SKM-1 (cell line): ENCODE data around the gene CDS2.

ENCODE experiments used
- DNase-seq: peaks from one replicate; lab custom pipeline; 2025; ENCODE audit not compliant: unreplicated experiment; lab: John Stamatoyannopoulos, UW

The CDS2 gene

GRCh38 chr20:5118220-5119142 lies 8.3 kb upstream of the CDS2 start:
- DNase-seq, result no peak

GRCh38 chr20:5119143-5119434 lies 7.7 kb upstream of the CDS2 start:
- no peak for DNase-seq

- peak; percentile 66 for DNase-seq
These were observed 7.2 kb upstream of the CDS2 start, which contains the start of gene PCNA for GRCh38 chr20:5119435-5120184. TSS of gene PCNA (minus strand) at chr20:5119958. CDS start at chr20:5119798, 160 bp downstream.

GRCh38 chr20:5120185-5120476 lies 6.7 kb upstream of the CDS2 start:
- DNase-seq, result no peak

GRCh38 chr20:5122873-5123260 lies 3.9 kb upstream of the CDS2 start:
- DNase-seq, result no peak

- no peak for DNase-seq
These were observed 523 bp downstream of the CDS2 start for GRCh38 chr20:5127204-5127858.

- DNase-seq, result no peak
These were observed 1.1 kb downstream of the CDS2 start for GRCh38 chr20:5127859-5128424.

- DNase-seq, result no peak
These were observed 2.1 kb downstream of the CDS2 start for GRCh38 chr20:5128886-5129285.

- DNase-seq, result no peak
These were observed 4.7 kb downstream of the CDS2 start for GRCh38 chr20:5131502-5131901.

- no peak for DNase-seq
These were observed 7.2 kb downstream of the CDS2 start for GRCh38 chr20:5133998-5134397.

- no peak for DNase-seq
These were observed 8.7 kb downstream of the CDS2 start for GRCh38 chr20:5135363-5136012.

- DNase-seq, result no peak
These were observed 9.3 kb downstream of the CDS2 start for GRCh38 chr20:5136096-5136495.

- DNase-seq, result no peak
These were observed 13.4 kb downstream of the CDS2 start for GRCh38 chr20:5140195-5140594.

- no peak for DNase-seq
These were observed 14.8 kb downstream of the CDS2 start for GRCh38 chr20:5141615-5142014.

GRCh38 chr20:5143851-5144250 lies 17.0 kb downstream of the CDS2 start:
- no peak for DNase-seq

GRCh38 chr20:5145365-5146098 lies 18.7 kb downstream of the CDS2 start:
- DNase-seq, result no peak

- DNase-seq, result no peak
These were observed 19.4 kb downstream of the CDS2 start for GRCh38 chr20:5146099-5146668.

GRCh38 chr20:5146871-5147592 lies 20.2 kb downstream of the CDS2 start:
- no peak for DNase-seq

GRCh38 chr20:5148581-5148980 lies 21.8 kb downstream of the CDS2 start:
- DNase-seq, result no peak

- DNase-seq, result no peak
These were observed 23.1 kb downstream of the CDS2 start for GRCh38 chr20:5149892-5150225.
